COLO668 (cell line): ENCODE data around the gene WFDC1.

ENCODE experiments used
- DNase-seq: peaks from one replicate; lab custom pipeline; 2025; ENCODE audit not compliant: unreplicated experiment; lab: John Stamatoyannopoulos, UW

Gene WFDC1

GRCh38 chr16:84271866-84272265 lies 22.8 kb upstream of the WFDC1 start:
- DNase-seq, result no peak

- no peak for DNase-seq
These were observed 21.8 kb upstream of the WFDC1 start for GRCh38 chr16:84272740-84273320.

- DNase-seq, result no peak
These were observed 20.2 kb upstream of the WFDC1 start for GRCh38 chr16:84274515-84274914.

GRCh38 chr16:84275585-84276151 lies 19.0 kb upstream of the WFDC1 start:
- DNase-seq, result no peak

GRCh38 chr16:84277244-84277823 lies 17.3 kb upstream of the WFDC1 start:
- peak; percentile 67 for DNase-seq

GRCh38 chr16:84278333-84278732 lies 16.3 kb upstream of the WFDC1 start:
- DNase-seq, result no peak

- DNase-seq, result no peak
These were observed 15.7 kb upstream of the WFDC1 start for GRCh38 chr16:84278968-84279367.

- no peak for DNase-seq
These were observed 14.8 kb upstream of the WFDC1 start for GRCh38 chr16:84279881-84280280.

- DNase-seq, result no peak
These were observed 13.6 kb upstream of the WFDC1 start for GRCh38 chr16:84281074-84281473.

- DNase-seq, result no peak
These were observed 12.1 kb upstream of the WFDC1 start for GRCh38 chr16:84282533-84282932.

- DNase-seq, result peak; percentile 14
These were observed 11.1 kb upstream of the WFDC1 start for GRCh38 chr16:84283314-84284153.

- peak; percentile 30 for DNase-seq
These were observed 10.4 kb upstream of the WFDC1 start for GRCh38 chr16:84284154-84284722.

- DNase-seq, result no peak
These were observed 8.0 kb upstream of the WFDC1 start for GRCh38 chr16:84286578-84287240.

- DNase-seq, result no peak
These were observed 5.8 kb upstream of the WFDC1 start for GRCh38 chr16:84288902-84289301.

GRCh38 chr16:84291226-84291625 lies 3.5 kb upstream of the WFDC1 start:
- no peak for DNase-seq

GRCh38 chr16:84292011-84292410 lies 2.7 kb upstream of the WFDC1 start:
- no peak for DNase-seq

- DNase-seq, result no peak
These were observed 1.3 kb upstream of the WFDC1 start for GRCh38 chr16:84293406-84293805.

- DNase-seq, result no peak
These were observed 561 bp upstream of the WFDC1 start for GRCh38 chr16:84294117-84294516.

- no peak for DNase-seq
These were observed 654 bp downstream of the WFDC1 start for GRCh38 chr16:84295203-84295860.

- DNase-seq, result no peak
These were observed 3.8 kb downstream of the WFDC1 start for GRCh38 chr16:84298376-84298899.
